ENCODE results near the gene PACRG. TPM values are rescaled to one million over a fixed set of nuclear protein-coding genes. Genes with fewer than 3 reads are reported as not detected.

PACRG gene
- polyA plus RNA-seq, 1 donor from 2014 or later: 16.6 TPM

DNA sequence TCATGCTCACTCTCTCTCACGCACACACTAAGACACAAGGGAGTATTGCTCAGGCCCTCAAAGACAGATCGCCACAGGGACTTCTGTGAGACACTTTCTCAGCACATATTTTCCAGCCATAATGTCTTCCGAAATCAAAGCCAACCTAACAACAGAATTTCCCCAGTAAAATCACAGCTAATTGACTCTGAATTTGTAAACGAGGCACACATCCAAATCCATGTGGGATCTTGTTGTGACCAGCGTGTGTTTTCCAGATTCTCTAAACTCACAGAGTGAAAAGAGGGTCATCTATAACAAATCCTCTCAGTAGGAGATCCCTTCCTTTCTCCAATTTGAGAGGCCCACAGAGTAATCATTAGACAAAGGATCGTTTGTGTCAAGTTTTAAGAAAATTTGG, 280.4 kb downstream of the PACRG start:
- H2AFZ ChIP-seq (ENCODE audit: low read depth, low read length): no peak overlapping the region

DNA sequence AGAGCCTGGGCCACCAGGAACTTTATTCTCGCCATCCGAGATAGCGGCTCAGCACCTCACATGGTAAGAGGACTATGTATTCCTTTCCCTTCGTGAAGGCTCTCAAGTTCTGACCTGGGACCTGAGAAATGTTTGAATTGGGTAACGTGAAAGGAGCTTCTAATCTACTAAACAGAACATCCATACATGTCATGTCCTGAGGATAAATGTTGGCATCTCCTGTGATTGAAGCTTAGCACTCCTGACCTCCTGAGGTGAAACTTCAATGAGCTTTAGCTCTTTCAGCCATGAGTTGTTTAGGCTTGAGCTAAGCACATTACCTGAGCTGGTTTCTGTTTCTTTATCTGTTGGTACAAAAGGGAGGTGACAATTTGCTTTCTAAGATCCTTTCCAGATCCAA, 280.9 kb downstream of the PACRG start:
- Histone ChIP-seq H3K9me2 (ENCODE audit: insufficient read depth, low read length) (no peaks in the 10 kb centered on the region), H3F3A (ENCODE audit: insufficient read depth, low read length, poor library complexity, severe bottlenecking) (no peaks in the 10 kb centered on the region), H3K27ac (ENCODE audit: low read length) (no peak overlapping the region), H2AFZ (ENCODE audit: low read depth, low read length) (no peak overlapping the region), H3K27me3 (ENCODE audit: insufficient read depth, low read depth, low read length) (no peaks in the 10 kb centered on the region), H3K9ac (ENCODE audit: low read length) (no peak overlapping the region), H3K36me3 (ENCODE audit: insufficient read depth, low read length) (no peaks in the 10 kb centered on the region), H3K9me3 (ENCODE audit: low read length) (no peaks in the 10 kb centered on the region), H3K79me2 (replicated peaks; ENCODE audit: insufficient read depth, low read length) (no peaks in the 10 kb centered on the region), H3K4me2 (ENCODE audit: low read length) (no peak overlapping the region), H3K4me3 (ENCODE audit: low read length) (no peak overlapping the region), H4K20me1 (ENCODE audit: insufficient read depth) (no peaks in the 10 kb centered on the region)
- TF ChIP-seq RAD21 (conservative IDR thresholded peaks at IDR 0.05) (no peak), EZH2 (IDR thresholded peaks at IDR 0.05; ENCODE audit: borderline replicate concordance, insufficient read depth, low read length, poor library complexity, severe bottlenecking) (no peak), MXI1 (conservative IDR thresholded peaks at IDR 0.05; ENCODE audit: poor library complexity, severe bottlenecking) (no peak), POLR2AphosphoS5 (IDR thresholded peaks at IDR 0.05) (no peak), EP300 (conservative IDR thresholded peaks at IDR 0.05; ENCODE audit: poor library complexity, severe bottlenecking) (no peak), SMC3 (conservative IDR thresholded peaks at IDR 0.05; ENCODE audit: poor library complexity) (no peak), TAF1 (IDR thresholded peaks at IDR 0.05; ENCODE audit: low read depth) (no peak)
- TF ChIP-seq, protein P1, sequence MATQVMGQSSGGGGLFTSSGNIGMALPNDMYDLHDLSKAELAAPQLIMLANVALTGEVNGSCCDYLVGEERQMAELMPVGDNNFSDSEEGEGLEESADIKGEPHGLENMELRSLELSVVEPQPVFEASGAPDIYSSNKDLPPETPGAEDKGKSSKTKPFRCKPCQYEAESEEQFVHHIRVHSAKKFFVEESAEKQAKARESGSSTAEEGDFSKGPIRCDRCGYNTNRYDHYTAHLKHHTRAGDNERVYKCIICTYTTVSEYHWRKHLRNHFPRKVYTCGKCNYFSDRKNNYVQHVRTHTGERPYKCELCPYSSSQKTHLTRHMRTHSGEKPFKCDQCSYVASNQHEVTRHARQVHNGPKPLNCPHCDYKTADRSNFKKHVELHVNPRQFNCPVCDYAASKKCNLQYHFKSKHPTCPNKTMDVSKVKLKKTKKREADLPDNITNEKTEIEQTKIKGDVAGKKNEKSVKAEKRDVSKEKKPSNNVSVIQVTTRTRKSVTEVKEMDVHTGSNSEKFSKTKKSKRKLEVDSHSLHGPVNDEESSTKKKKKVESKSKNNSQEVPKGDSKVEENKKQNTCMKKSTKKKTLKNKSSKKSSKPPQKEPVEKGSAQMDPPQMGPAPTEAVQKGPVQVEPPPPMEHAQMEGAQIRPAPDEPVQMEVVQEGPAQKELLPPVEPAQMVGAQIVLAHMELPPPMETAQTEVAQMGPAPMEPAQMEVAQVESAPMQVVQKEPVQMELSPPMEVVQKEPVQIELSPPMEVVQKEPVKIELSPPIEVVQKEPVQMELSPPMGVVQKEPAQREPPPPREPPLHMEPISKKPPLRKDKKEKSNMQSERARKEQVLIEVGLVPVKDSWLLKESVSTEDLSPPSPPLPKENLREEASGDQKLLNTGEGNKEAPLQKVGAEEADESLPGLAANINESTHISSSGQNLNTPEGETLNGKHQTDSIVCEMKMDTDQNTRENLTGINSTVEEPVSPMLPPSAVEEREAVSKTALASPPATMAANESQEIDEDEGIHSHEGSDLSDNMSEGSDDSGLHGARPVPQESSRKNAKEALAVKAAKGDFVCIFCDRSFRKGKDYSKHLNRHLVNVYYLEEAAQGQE (IDR thresholded peaks at IDR 0.05; ENCODE audit: borderline replicate concordance): no peak
- TF ChIP-seq, protein P2, sequence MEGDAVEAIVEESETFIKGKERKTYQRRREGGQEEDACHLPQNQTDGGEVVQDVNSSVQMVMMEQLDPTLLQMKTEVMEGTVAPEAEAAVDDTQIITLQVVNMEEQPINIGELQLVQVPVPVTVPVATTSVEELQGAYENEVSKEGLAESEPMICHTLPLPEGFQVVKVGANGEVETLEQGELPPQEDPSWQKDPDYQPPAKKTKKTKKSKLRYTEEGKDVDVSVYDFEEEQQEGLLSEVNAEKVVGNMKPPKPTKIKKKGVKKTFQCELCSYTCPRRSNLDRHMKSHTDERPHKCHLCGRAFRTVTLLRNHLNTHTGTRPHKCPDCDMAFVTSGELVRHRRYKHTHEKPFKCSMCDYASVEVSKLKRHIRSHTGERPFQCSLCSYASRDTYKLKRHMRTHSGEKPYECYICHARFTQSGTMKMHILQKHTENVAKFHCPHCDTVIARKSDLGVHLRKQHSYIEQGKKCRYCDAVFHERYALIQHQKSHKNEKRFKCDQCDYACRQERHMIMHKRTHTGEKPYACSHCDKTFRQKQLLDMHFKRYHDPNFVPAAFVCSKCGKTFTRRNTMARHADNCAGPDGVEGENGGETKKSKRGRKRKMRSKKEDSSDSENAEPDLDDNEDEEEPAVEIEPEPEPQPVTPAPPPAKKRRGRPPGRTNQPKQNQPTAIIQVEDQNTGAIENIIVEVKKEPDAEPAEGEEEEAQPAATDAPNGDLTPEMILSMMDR (IDR thresholded peaks at IDR 0.05; ENCODE audit: poor library complexity, severe bottlenecking): no peak

More for the DNA sequence above, 280.4 kb downstream of the PACRG start:
- Histone ChIP-seq H3K4me3 (ENCODE audit: low read length) (no peak overlapping the region), H3K27me3 (ENCODE audit: insufficient read depth, low read depth, low read length) (no peaks in the 10 kb centered on the region), H3K9me2 (ENCODE audit: insufficient read depth, low read length) (no peaks in the 10 kb centered on the region), H3K79me2 (replicated peaks; ENCODE audit: insufficient read depth, low read length) (no peaks in the 10 kb centered on the region), H3F3A (ENCODE audit: insufficient read depth, low read length, poor library complexity, severe bottlenecking) (no peaks in the 10 kb centered on the region), H3K27ac (ENCODE audit: low read length) (no peak overlapping the region), H3K9me3 (ENCODE audit: low read length) (no peaks in the 10 kb centered on the region), H3K9ac (ENCODE audit: low read length) (no peak overlapping the region), H3K4me2 (ENCODE audit: low read length) (no peak overlapping the region), H3K36me3 (ENCODE audit: insufficient read depth, low read length) (no peaks in the 10 kb centered on the region), H4K20me1 (ENCODE audit: insufficient read depth) (no peaks in the 10 kb centered on the region)
- TF ChIP-seq POLR2AphosphoS5 (IDR thresholded peaks at IDR 0.05) (no peak), EP300 (conservative IDR thresholded peaks at IDR 0.05; ENCODE audit: poor library complexity, severe bottlenecking) (no peak), RAD21 (conservative IDR thresholded peaks at IDR 0.05) (no peak), EZH2 (IDR thresholded peaks at IDR 0.05; ENCODE audit: borderline replicate concordance, insufficient read depth, low read length, poor library complexity, severe bottlenecking) (no peak), MXI1 (conservative IDR thresholded peaks at IDR 0.05; ENCODE audit: poor library complexity, severe bottlenecking) (no peak), SMC3 (conservative IDR thresholded peaks at IDR 0.05; ENCODE audit: poor library complexity) (no peak), TAF1 (IDR thresholded peaks at IDR 0.05; ENCODE audit: low read depth) (no peak)
- TF ChIP-seq, protein P2 (IDR thresholded peaks at IDR 0.05; ENCODE audit: poor library complexity, severe bottlenecking): no peak
- TF ChIP-seq, protein P1 (IDR thresholded peaks at IDR 0.05; ENCODE audit: borderline replicate concordance): no peak

Data from neural cell (in vitro differentiated cells).